Right atrium auricular region (tissue), 2 donors: ENCODE measurements around the gene PRKCE. TPM values are rescaled to one million over a fixed set of nuclear protein-coding genes. Genes with fewer than 3 reads are reported as not detected.

Experiments used
- DNase-seq: peaks from one replicate; pipeline ENCODE4 v3.0.0-alpha.2; 2019; ENCODE audit warnings: low spot score
- H3K27ac ChIP-seq, 2 donors: fragments of 200-600 bp; sonication (generic); 1 replicate in 1 of 2; 2 replicates in 1 of 2; pipeline ENCODE4 v1.5.1; 2016 to 2019
- H3K27me3 ChIP-seq, 2 donors: fragments of 200-600 bp; sonication (generic); one replicate each; pipeline versions ENCODE4 v1.5.1 to v1.6.0; 2017 to 2019
- H3K36me3 ChIP-seq: fragments of 200-600 bp; sonication (generic); one replicate; pipeline ENCODE4 v1.5.1; 2016
- H3K4me1 ChIP-seq, 2 donors: fragments of 200-600 bp; sonication (generic); one replicate each; pipeline versions ENCODE4 v1.5.1 to v1.6.0; 2017 to 2019
- H3K4me3 ChIP-seq, 2 donors: fragments of 200-600 bp; sonication (generic); 1 replicate in 1 of 2; 2 replicates in 1 of 2; pipeline ENCODE4 v1.5.1; 2017 to 2019; ENCODE audit warnings: mild to moderate bottlenecking in 1 of 2, moderate library complexity in 1 of 2
- H3K9me3 ChIP-seq, 2 donors: fragments of 200-600 bp; sonication (generic); one replicate each; pipeline ENCODE4 v1.5.1; 2019
- CTCF ChIP-seq, 2 donors: fragments of 200-600 bp; sonication (generic); IDR thresholded peaks; one replicate each; pipeline ENCODE4 v1.5.1; 2019; ENCODE audit warnings: antibody characterized with exemption in 2 of 2
- total RNA-seq, 2 donors: library from RNA; depleted of rRNA; stranded (reverse); fragments of >200 nt; gene quantifications; one replicate each; pipeline ENCODE4 v1.1.0, GENCODE V29; 2016

PRKCE gene
- total RNA-seq, 2 donors from 2014 or later = 7.2 to 11.8 TPM

GRCh38 chr2:46040563-46041155, 389.2 kb downstream of the PRKCE start:
- Histone ChIP-seq H3K27me3 (no peaks in the 10 kb centered on the region), H3K4me3 (no peak overlapping the region), H3K9me3 (no peaks in the 10 kb centered on the region), H3K4me1 (peaks cover 0 to 16% of the 10 kb centered on the region in 2 donors), H3K36me3 (no peaks in the 10 kb centered on the region), H3K27ac (no peak overlapping the region)
- DNase-seq = no peak
- no peak for TF ChIP-seq CTCF (IDR thresholded peaks at IDR 0.05)

- Histone ChIP-seq H3K27ac (no peak overlapping the region), H3K4me1 (peaks cover 0 to 16% of the 10 kb centered on the region in 2 donors), H3K36me3 (no peaks in the 10 kb centered on the region), H3K27me3 (no peaks in the 10 kb centered on the region), H3K4me3 (no peak overlapping the region), H3K9me3 (no peaks in the 10 kb centered on the region)
- DNase-seq = no peak
- TF ChIP-seq CTCF (IDR thresholded peaks at IDR 0.05) = no peak
Measured at GRCh38 chr2:46041434-46041833, 390.0 kb downstream of the PRKCE start.

DNA sequence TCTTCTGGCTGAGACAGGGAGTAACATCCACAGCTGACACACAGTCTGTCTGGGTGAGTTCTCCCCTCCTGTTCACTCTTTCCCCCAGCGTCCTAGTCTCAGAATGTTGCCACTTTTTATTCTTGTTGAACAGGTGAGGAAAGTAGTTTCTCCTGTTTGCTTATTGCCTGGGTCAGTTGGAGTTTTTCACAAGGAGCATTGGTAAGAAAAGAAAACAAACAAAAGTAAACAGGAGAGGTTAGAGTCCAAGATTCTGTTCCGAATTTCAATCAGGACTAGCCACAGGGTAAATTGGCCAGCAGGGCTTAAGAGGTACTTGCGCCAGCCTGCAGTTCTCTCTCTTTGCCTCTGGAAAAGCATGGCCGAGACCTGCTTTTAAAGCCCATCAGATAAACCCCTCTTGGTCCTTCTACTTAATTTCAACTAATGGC, 390.7 kb downstream of the PRKCE start:
- H3K36me3 ChIP-seq = no peaks in the 10 kb centered on the region
- H3K4me1 ChIP-seq = peaks cover 0 to 11% of the 10 kb centered on the region in 2 donors
- no peaks in the 10 kb centered on the region for H3K27me3 ChIP-seq
- no peak for TF ChIP-seq CTCF (IDR thresholded peaks at IDR 0.05)
- DNase-seq = no peak
- no peaks in the 10 kb centered on the region for H3K9me3 ChIP-seq
- H3K4me3 ChIP-seq = no peak overlapping the region
- H3K27ac ChIP-seq = no peak overlapping the region

DNA sequence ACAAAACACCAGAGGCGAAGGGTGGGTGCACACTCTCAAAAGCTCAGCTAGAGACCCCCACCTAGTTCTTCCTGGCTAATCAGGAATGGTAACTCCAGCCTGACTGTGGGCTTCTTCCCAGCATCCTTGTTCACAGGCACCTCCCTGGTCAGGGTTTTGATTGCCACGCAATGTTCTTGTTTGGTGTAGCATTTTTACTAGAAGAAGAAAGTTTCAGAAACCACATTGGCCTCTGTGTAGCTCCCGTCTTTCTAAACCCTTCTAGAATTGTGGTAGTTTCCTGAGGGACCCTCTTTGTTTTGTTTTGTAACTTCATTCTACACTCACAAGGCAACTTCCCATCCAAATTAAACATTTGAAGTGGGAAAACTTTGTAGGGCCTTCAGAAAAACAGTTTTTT, 391.2 kb downstream of the PRKCE start:
- Histone ChIP-seq H3K9me3 (no peaks in the 10 kb centered on the region), H3K4me1 (peaks cover 0 to 6% of the 10 kb centered on the region in 2 donors), H3K36me3 (no peaks in the 10 kb centered on the region), H3K4me3 (no peak overlapping the region), H3K27ac (no peak overlapping the region), H3K27me3 (no peaks in the 10 kb centered on the region)
- no peak for DNase-seq
- TF ChIP-seq CTCF (IDR thresholded peaks at IDR 0.05) = no peak

DNA sequence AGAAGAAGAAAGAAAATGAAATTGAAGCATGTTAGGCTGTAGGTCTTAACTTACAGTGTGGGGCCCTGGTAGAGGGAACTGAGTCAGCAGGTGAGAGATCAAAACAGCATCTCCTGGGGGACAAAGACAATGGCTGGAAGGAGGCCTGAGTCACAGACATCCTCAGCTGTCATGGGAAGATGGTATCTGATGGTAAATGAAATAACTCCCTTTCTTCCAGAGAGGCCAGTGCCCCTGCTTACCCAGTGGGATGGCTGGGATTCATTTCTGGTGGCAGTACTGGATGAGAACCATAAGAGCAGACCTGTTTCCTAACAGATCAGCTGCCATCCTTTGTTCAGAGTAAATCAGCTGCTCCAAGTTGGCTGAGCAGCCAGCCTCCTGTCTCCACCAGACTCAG, 394.4 kb downstream of the PRKCE start:
- TF ChIP-seq CTCF (IDR thresholded peaks at IDR 0.05) = no peak
- H3K36me3 ChIP-seq = no peaks in the 10 kb centered on the region
- no peak overlapping the region for H3K4me3 ChIP-seq
- H3K4me1 ChIP-seq = no peaks in the 10 kb centered on the region
- no peak overlapping the region for H3K27ac ChIP-seq
- H3K27me3 ChIP-seq = no peaks in the 10 kb centered on the region
- no peaks in the 10 kb centered on the region for H3K9me3 ChIP-seq
- no peak for DNase-seq

GRCh38 chr2:46047290-46047689, 395.8 kb downstream of the PRKCE start:
- no peak overlapping the region for H3K27ac ChIP-seq
- H3K27me3 ChIP-seq = no peaks in the 10 kb centered on the region
- no peak for TF ChIP-seq CTCF (IDR thresholded peaks at IDR 0.05)

More at GRCh38 chr2:46047290-46047689, 395.8 kb downstream of the PRKCE start:
- Histone ChIP-seq H3K36me3 (no peaks in the 10 kb centered on the region), H3K4me3 (no peak overlapping the region), H3K9me3 (no peaks in the 10 kb centered on the region), H3K4me1 (no peaks in the 10 kb centered on the region)
- no peak for DNase-seq
